HL-60 (cell line): Measurements from ENCODE around the gene AUP1.

Experiments used
- DNase-seq, 2 experiments: peaks; one replicate each; pipeline ENCODE4 v3.0.0-alpha.2; 2010 to 2020; ENCODE audit warnings: low read depth in 1 of 2, low spot score in 1 of 2
- H3K27ac ChIP-seq: fragments of 250-450 bp; sonication (Bioruptor Pico); replicated peaks from 2 replicates; pipeline ENCODE4 v1.5.1; 2020; ENCODE audit warnings: mild to moderate bottlenecking, moderate library complexity
- H3K27me3 ChIP-seq: fragments of 250-450 bp; sonication (Bioruptor Pico); 2 replicates; pipeline ENCODE4 v1.5.1; 2021; ENCODE audit warnings: mild to moderate bottlenecking, moderate library complexity; ENCODE audit not compliant: insufficient read depth, poor library complexity, severe bottlenecking
- H3K4me3 ChIP-seq: replicated peaks from 2 replicates; pipeline ENCODE4 v1.5.1; 2011; ENCODE audit warnings: mild to moderate bottlenecking, control low read depth, low read length; ENCODE audit not compliant: insufficient read depth
- CTCF ChIP-seq: IDR thresholded peaks from one replicate; pipeline ENCODE4 v1.5.1; 2011; ENCODE audit warnings: low read length, control low read depth, inconsistent platforms; ENCODE audit not compliant: insufficient read depth
- GABPA ChIP-seq: IDR thresholded peaks from 2 replicates; pipeline ENCODE4 v1.6.1; 2012; ENCODE audit warnings: low read depth
- POLR2AphosphoS5 ChIP-seq: IDR thresholded peaks from 2 replicates; pipeline ENCODE4 v1.6.1; 2012; ENCODE audit warnings: low read depth
- REST ChIP-seq: IDR thresholded peaks from 2 replicates; pipeline ENCODE4 v1.6.1; 2012; ENCODE audit warnings: low read depth; ENCODE audit not compliant: insufficient replicate concordance
- SPI1 ChIP-seq: IDR thresholded peaks from 2 replicates; pipeline ENCODE4 v1.6.1; 2012; ENCODE audit warnings: low read depth, mild to moderate bottlenecking, borderline replicate concordance

The AUP1 gene

GRCh38 chr2:74533464-74533863 is 4.0 kb upstream of the AUP1 start:
- no peak; the same call in 1 of the 2 replicates for TF ChIP-seq POLR2AphosphoS5
- no peak for TF ChIP-seq GABPA
- no peak for TF ChIP-seq CTCF
- no peak for TF ChIP-seq REST
- no peak for TF ChIP-seq SPI1
- no peak overlapping the region for H3K27ac ChIP-seq
- H3K4me3 ChIP-seq: no peak overlapping the region
- no peak for DNase-seq
- H3K27me3 ChIP-seq: no peaks in the 10 kb centered on the region

GRCh38 chr2:74532222-74532621 is 2.7 kb upstream of the AUP1 start:
- Histone ChIP-seq H3K27ac (no peak overlapping the region), H3K4me3 (no peak overlapping the region), H3K27me3 (no peaks in the 10 kb centered on the region)
- TF ChIP-seq SPI1 (no peak), GABPA (no peak), CTCF (peak; percentile 31)
- DNase-seq: no peak

GRCh38 chr2:74531666-74532065 is 2.2 kb upstream of the AUP1 start:
- Histone ChIP-seq H3K27ac (no peak overlapping the region), H3K27me3 (no peaks in the 10 kb centered on the region), H3K4me3 (no peak overlapping the region)
- TF ChIP-seq REST (no peak), GABPA (no peak), CTCF (no peak), SPI1 (no peak), POLR2AphosphoS5 (no peak)
- no peak for DNase-seq
